Frontal cortex (tissue), 4 donors: ENCODE results near the gene GNB3. TPM values are rescaled to one million over a fixed set of nuclear protein-coding genes. Genes with fewer than 3 reads are reported as not detected.

Experiments used
- DNase-seq, 2 donors: peaks; one replicate each; pipeline ENCODE4 v3.0.0; 2012; ENCODE audit warnings: low spot score in 2 of 2
- FAIRE-seq: peaks from 2 replicates; lab custom pipeline; 2012; peaks lifted over from hg19 to GRCh38; lab: Jason Lieb, UNC
- total RNA-seq: library from RNA; depleted of rRNA; stranded (reverse); fragments of >200 nt; gene quantifications from one replicate; pipeline ENCODE4 v1.2.3, GENCODE V29; 2014
- donor health status: control.
- donor health status: control.
- donor health status: control.

GNB3 gene
- total RNA-seq, 1 donor from 2014 or later: 1.2 TPM

- no peak for DNase-seq
- no peak for FAIRE-seq
Observed at GRCh38 chr12:6833189-6833890, 7.4 kb upstream of the GNB3 start.

- FAIRE-seq (no peak), DNase-seq (no peak)
Observed at GRCh38 chr12:6834254-6834653, 6.5 kb upstream of the GNB3 start.

- no peak for DNase-seq
- no peak for FAIRE-seq
Observed at GRCh38 chr12:6834873-6835272, 5.9 kb upstream of the GNB3 start.

- DNase-seq (no peak), FAIRE-seq (no peak)
Observed at GRCh38 chr12:6836851-6837250, 3.9 kb upstream of the GNB3 start.

- FAIRE-seq (no peak), DNase-seq (no peak)
Observed at GRCh38 chr12:6837370-6838060, 3.2 kb upstream of the GNB3 start.

GRCh38 chr12:6838854-6839253, 1.9 kb upstream of the GNB3 start:
- FAIRE-seq (no peak), DNase-seq (no peak)

- FAIRE-seq (no peak), DNase-seq (no peak)
Observed at GRCh38 chr12:6839482-6840201, 1.1 kb upstream of the GNB3 start.

- no peak for FAIRE-seq
Observed at GRCh38 chr12:6840330-6840729, 395 bp upstream of the GNB3 start.

GRCh38 chr12:6842075-6842474, 1.4 kb downstream of the GNB3 start:
- FAIRE-seq (no peak), DNase-seq (no peak)

More at GRCh38 chr12:6840330-6840729, 395 bp upstream of the GNB3 start:
- DNase-seq: no peak

GRCh38 chr12:6843118-6843902, 2.6 kb downstream of the GNB3 start:
- FAIRE-seq: no peak

GRCh38 chr12:6845395-6845794, 4.7 kb downstream of the GNB3 start:
- DNase-seq (no peak), FAIRE-seq (no peak)

More at GRCh38 chr12:6843118-6843902, 2.6 kb downstream of the GNB3 start:
- no peak for DNase-seq

- DNase-seq (no peak), FAIRE-seq (no peak)
Observed at GRCh38 chr12:6846316-6846869, 5.7 kb downstream of the GNB3 start.

GRCh38 chr12:6847676-6848075, 7.0 kb downstream of the GNB3 start:
- no peak for DNase-seq
- no peak for FAIRE-seq

- DNase-seq (no peak), FAIRE-seq (no peak)
Observed at GRCh38 chr12:6849427-6849826, 8.7 kb downstream of the GNB3 start.

- DNase-seq (no peak), FAIRE-seq (no peak)
Observed at GRCh38 chr12:6849976-6850560, 9.3 kb downstream of the GNB3 start.

- DNase-seq: no peak
- FAIRE-seq: no peak
Observed at GRCh38 chr12:6850796-6851152, 10.0 kb downstream of the GNB3 start.

GRCh38 chr12:6851153-6851920, 10.6 kb downstream of the GNB3 start, which contains the start of gene CDCA3:
TSS of gene CDCA3 (minus strand) at chr12:6851286. CDS start at chr12:6850952, 334 bp downstream.
- FAIRE-seq: no peak
- peak; percentile 95 to 100 for DNase-seq

- peak; percentile 90 to 92 for DNase-seq
- FAIRE-seq: peak; percentile 79
Observed at GRCh38 chr12:6851921-6852650, 11.4 kb downstream of the GNB3 start, which contains the start of gene USP5. TSS of gene USP5 (plus strand) at chr12:6852150. CDS start at chr12:6852180, 30 bp downstream.
